HepG2 (cell line): ENCODE results near the gene ARHGEF16. TPM values are rescaled to one million over a fixed set of nuclear protein-coding genes. Genes with fewer than 3 reads are reported as not detected.

ENCODE experiments used
- FIP1L1 ChIP-seq: fragments of 200-400 bp; formaldehyde crosslinking; IDR thresholded peaks from 2 replicates; pipeline ENCODE4 v1.6.1; 2018; ENCODE audit warnings: low read depth, mild to moderate bottlenecking, low read length, moderate library complexity, borderline replicate concordance; ENCODE audit not compliant: insufficient read depth
- GABPA ChIP-seq, 2 experiments: IDR thresholded peaks; 2 replicates each; pipeline ENCODE4 v1.6.1; 2011 to 2016; ENCODE audit warnings: low read depth in 2 of 2, low read length in 1 of 2, missing biosample characterization in 1 of 2, missing genetic modification characterization in 1 of 2
- IKZF4 ChIP-seq: sonication (generic); formaldehyde crosslinking; IDR thresholded peaks from 2 replicates; pipeline ENCODE4 v1.5.1; 2020; ENCODE audit warnings: borderline replicate concordance, mild to moderate bottlenecking, low read depth, missing genetic modification reagents; ENCODE audit errors: not compliant biosample characterization
- MATR3 ChIP-seq: sonication (generic); formaldehyde crosslinking; IDR thresholded peaks from 2 replicates; pipeline ENCODE4 v1.4.0; 2020; ENCODE audit warnings: missing genetic modification reagents
- PRMT3 ChIP-seq: sonication (generic); formaldehyde crosslinking; IDR thresholded peaks from 2 replicates; pipeline ENCODE4 v1.8.1; 2022; ENCODE audit warnings: low read depth, mild to moderate bottlenecking, moderate library complexity, missing genetic modification reagents, borderline replicate concordance
- SNAI1 ChIP-seq: sonication (generic); formaldehyde crosslinking; IDR thresholded peaks from 2 replicates; pipeline ENCODE4 v1.5.0; 2020; ENCODE audit warnings: mild to moderate bottlenecking, missing genetic modification reagents, borderline replicate concordance
- SOX6 ChIP-seq, 2 experiments: fragments of 450-650 bp in 1 of 2; sonication (generic) in 1 of 2; formaldehyde crosslinking in 1 of 2; IDR thresholded peaks; 2 replicates each; pipeline versions ENCODE4 v1.4.0 to v1.6.1; 2017 to 2020; ENCODE audit warnings: antibody characterized with exemption in 1 of 2, mild to moderate bottlenecking in 1 of 2, missing genetic modification reagents in 1 of 2
- SRSF9 ChIP-seq: fragments of 200-400 bp; formaldehyde crosslinking; IDR thresholded peaks from 2 replicates; pipeline ENCODE4 v1.6.1; 2018; ENCODE audit warnings: borderline replicate concordance, mild to moderate bottlenecking, low read depth, low read length; ENCODE audit not compliant: insufficient read depth, poor library complexity, severe bottlenecking
- ZFP36L2 ChIP-seq: sonication (generic); formaldehyde crosslinking; IDR thresholded peaks from 2 replicates; pipeline ENCODE4 v1.4.0; 2020; ENCODE audit warnings: missing genetic modification reagents
- ZNF34 ChIP-seq: sonication (generic); formaldehyde crosslinking; IDR thresholded peaks from 2 replicates; pipeline ENCODE4 v1.4.0; 2020; ENCODE audit warnings: mild to moderate bottlenecking, missing genetic modification reagents, borderline replicate concordance
- ZNF354B ChIP-seq: sonication (generic); formaldehyde crosslinking; IDR thresholded peaks from 2 replicates; pipeline ENCODE4 v1.8.0; 2022; ENCODE audit warnings: mild to moderate bottlenecking, missing genetic modification reagents
- ZNF546 ChIP-seq: sonication (generic); formaldehyde crosslinking; conservative IDR thresholded peaks from 2 replicates; pipeline ENCODE4 v1.8.1; 2023; ENCODE audit warnings: mild to moderate bottlenecking, missing genetic modification reagents
- ZNF549 ChIP-seq: sonication (generic); formaldehyde crosslinking; IDR thresholded peaks from 2 replicates; pipeline ENCODE4 v1.5.0; 2020; ENCODE audit warnings: missing genetic modification reagents
- ZNF749 ChIP-seq: sonication (generic); formaldehyde crosslinking; IDR thresholded peaks from 2 replicates; pipeline ENCODE4 v1.8.0; 2022; ENCODE audit warnings: mild to moderate bottlenecking, missing genetic modification reagents, moderate library complexity, borderline replicate concordance
- ZNF780A ChIP-seq: sonication (generic); formaldehyde crosslinking; IDR thresholded peaks from 2 replicates; pipeline ENCODE4 v1.8.0; 2022; ENCODE audit warnings: mild to moderate bottlenecking, missing genetic modification reagents, moderate library complexity
- ZNF879 ChIP-seq: sonication (generic); formaldehyde crosslinking; IDR thresholded peaks from 2 replicates; pipeline ENCODE4 v1.8.1; 2023; ENCODE audit warnings: missing genetic modification reagents
- polyA plus RNA-seq, 8 experiments: library from polyadenylated mRNA; depleted of rRNA in 3 of 8; stranded (reverse) in 7 of 8; unstranded in 1 of 8; fragments of >200 nt; fragmentation: Illumina TruSeq in 4 of 8; extraction: Trizol in 4 of 8; gene quantifications; 2 replicates each; pipeline versions ENCODE4 v1.2.1 to v1.2.3, GENCODE V29; 2011 to 2016; ENCODE audit warnings: low read depth in 4 of 8, missing spikeins in 1 of 8, mixed read lengths in 1 of 8; ENCODE audit not compliant: insufficient read depth in 1 of 8
- total RNA-seq, 5 experiments: library from RNA; depleted of rRNA; stranded (reverse); fragments of >200 nt; fragmentation: Illumina TruSeq; extraction: Trizol; gene quantifications; 2 replicates each; pipeline ENCODE4 v1.2.3, GENCODE V29; 2016; ENCODE audit warnings: low read depth in 1 of 5
- TF ChIP-seq, protein P1 (sequence below): IDR thresholded peaks from 2 replicates; pipeline ENCODE4 v1.6.1; 2012; ENCODE audit warnings: low read depth, low read length, improper control_type of control experiment
- TF ChIP-seq, protein P2 (sequence below): IDR thresholded peaks from 2 replicates; pipeline ENCODE4 v1.6.1; 2016; ENCODE audit warnings: control low read depth
- TF ChIP-seq, protein P3 (sequence below): sonication (generic); formaldehyde crosslinking; IDR thresholded peaks from 2 replicates; pipeline ENCODE4 v1.5.1; 2020; ENCODE audit warnings: missing genetic modification reagents, mild to moderate bottlenecking, borderline replicate concordance
- TF ChIP-seq, protein P4 (sequence below): sonication (generic); formaldehyde crosslinking; IDR thresholded peaks from 2 replicates; pipeline ENCODE4 v1.9.0; 2022; ENCODE audit warnings: missing genetic modification reagents, mild to moderate bottlenecking, borderline replicate concordance

Gene ARHGEF16
- total and polyA plus RNA-seq, 2 of the 13 experiments (the other 11 are each of a cell fraction or from before 2014, with no cell fraction given), result 20.3 to 39.9 TPM

DNA sequence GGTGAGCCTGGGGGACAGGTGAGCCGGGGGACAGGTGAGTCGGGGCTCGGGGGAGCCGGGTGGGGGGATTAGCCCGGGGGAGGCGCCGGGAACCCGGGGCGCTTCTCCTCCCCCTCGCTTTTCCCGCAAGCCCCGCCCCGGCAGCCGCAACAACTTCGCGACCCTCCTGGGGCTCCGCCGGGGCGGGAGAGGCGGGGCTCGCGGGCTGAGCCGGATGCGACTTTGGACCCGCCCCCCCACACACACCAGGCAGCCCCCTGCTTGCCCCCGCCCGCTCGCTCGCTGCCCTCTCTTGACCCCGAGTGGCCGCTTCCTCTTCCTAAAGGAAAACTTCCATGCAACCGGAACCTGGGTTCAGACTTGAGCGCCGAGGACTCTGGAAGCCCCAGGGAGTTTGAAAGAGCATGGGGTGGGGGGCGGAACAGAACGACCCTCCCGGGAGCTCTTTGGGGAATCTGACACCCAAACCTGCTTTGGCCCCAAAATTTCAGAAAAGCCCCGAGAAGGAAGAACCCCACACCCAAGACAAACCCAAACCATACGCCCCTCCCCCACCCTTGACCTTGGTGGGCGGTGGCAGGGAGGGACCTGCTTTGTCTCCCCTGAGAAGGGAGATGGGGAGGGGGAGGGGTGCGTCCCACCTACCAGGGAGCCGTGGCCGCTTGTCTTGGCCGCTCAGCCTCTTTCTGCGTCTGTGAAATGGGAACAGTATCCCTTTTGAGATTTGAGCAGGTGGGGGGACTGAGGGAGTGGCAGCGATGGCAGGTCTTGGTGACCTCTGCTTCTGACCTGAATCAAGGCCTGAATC lies 550 bp downstream of the ARHGEF16 start (continued):
- TF ChIP-seq, protein P1, sequence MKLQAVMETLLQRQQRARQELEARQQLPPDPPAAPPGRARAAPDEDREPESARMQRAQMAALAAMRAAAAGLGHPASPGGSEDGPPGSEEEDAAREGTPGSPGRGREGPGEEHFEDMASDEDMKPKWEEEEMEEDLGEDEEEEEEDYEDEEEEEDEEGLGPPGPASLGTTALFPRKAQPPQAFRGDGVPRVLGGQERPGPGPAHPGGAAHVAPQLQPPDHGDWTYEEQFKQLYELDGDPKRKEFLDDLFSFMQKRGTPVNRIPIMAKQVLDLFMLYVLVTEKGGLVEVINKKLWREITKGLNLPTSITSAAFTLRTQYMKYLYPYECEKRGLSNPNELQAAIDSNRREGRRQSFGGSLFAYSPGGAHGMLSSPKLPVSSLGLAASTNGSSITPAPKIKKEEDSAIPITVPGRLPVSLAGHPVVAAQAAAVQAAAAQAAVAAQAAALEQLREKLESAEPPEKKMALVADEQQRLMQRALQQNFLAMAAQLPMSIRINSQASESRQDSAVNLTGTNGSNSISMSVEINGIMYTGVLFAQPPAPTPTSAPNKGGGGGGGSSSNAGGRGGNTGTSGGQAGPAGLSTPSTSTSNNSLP, result no peak
- TF ChIP-seq GABPA (IDR thresholded peaks at IDR 0.05; ENCODE audit: low read depth, low read length) (no peak), GABPA (CRISPR knock-in tag; IDR thresholded peaks at IDR 0.05; ENCODE audit: low read depth) (peak; percentile 71), FIP1L1 (no peak), MATR3 (CRISPR knock-in tag) (no peak), ZNF879 (CRISPR knock-in tag) (no peak), ZNF354B (CRISPR knock-in tag) (no peak), IKZF4 (CRISPR knock-in tag) (no peak), SOX6 (IDR thresholded peaks at IDR 0.05) (no peak), SOX6 (CRISPR knock-in tag; IDR thresholded peaks at IDR 0.05) (peak; percentile 54; the same call in 1 of the 2 replicates), ZNF549 (CRISPR knock-in tag) (no peak), ZNF34 (no peak), ZNF749 (CRISPR knock-in tag) (no peak; the same call in 1 of the 2 replicates), ZFP36L2 (CRISPR knock-in tag) (no peak), PRMT3 (CRISPR knock-in tag) (no peak), SRSF9 (no peak), ZNF546 (CRISPR knock-in tag) (no peak), SNAI1 (CRISPR knock-in tag) (no peak; the same call in 1 of the 2 replicates), ZNF780A (CRISPR knock-in tag) (no peak)
- TF ChIP-seq, protein P2, sequence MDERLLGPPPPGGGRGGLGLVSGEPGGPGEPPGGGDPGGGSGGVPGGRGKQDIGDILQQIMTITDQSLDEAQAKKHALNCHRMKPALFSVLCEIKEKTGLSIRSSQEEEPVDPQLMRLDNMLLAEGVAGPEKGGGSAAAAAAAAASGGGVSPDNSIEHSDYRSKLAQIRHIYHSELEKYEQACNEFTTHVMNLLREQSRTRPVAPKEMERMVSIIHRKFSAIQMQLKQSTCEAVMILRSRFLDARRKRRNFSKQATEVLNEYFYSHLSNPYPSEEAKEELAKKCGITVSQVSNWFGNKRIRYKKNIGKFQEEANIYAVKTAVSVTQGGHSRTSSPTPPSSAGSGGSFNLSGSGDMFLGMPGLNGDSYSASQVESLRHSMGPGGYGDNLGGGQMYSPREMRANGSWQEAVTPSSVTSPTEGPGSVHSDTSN (CRISPR knock-in tag), result no peak
- TF ChIP-seq, protein P3, sequence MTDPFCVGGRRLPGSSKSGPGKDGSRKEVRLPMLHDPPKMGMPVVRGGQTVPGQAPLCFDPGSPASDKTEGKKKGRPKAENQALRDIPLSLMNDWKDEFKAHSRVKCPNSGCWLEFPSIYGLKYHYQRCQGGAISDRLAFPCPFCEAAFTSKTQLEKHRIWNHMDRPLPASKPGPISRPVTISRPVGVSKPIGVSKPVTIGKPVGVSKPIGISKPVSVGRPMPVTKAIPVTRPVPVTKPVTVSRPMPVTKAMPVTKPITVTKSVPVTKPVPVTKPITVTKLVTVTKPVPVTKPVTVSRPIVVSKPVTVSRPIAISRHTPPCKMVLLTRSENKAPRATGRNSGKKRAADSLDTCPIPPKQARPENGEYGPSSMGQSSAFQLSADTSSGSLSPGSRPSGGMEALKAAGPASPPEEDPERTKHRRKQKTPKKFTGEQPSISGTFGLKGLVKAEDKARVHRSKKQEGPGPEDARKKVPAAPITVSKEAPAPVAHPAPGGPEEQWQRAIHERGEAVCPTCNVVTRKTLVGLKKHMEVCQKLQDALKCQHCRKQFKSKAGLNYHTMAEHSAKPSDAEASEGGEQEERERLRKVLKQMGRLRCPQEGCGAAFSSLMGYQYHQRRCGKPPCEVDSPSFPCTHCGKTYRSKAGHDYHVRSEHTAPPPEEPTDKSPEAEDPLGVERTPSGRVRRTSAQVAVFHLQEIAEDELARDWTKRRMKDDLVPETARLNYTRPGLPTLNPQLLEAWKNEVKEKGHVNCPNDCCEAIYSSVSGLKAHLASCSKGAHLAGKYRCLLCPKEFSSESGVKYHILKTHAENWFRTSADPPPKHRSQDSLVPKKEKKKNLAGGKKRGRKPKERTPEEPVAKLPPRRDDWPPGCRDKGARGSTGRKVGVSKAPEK (CRISPR knock-in tag), result no peak
- TF ChIP-seq, protein P4, sequence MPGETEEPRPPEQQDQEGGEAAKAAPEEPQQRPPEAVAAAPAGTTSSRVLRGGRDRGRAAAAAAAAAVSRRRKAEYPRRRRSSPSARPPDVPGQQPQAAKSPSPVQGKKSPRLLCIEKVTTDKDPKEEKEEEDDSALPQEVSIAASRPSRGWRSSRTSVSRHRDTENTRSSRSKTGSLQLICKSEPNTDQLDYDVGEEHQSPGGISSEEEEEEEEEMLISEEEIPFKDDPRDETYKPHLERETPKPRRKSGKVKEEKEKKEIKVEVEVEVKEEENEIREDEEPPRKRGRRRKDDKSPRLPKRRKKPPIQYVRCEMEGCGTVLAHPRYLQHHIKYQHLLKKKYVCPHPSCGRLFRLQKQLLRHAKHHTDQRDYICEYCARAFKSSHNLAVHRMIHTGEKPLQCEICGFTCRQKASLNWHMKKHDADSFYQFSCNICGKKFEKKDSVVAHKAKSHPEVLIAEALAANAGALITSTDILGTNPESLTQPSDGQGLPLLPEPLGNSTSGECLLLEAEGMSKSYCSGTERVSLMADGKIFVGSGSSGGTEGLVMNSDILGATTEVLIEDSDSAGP, result 0 out of 2 replicates have a peak, but pooled peaks have one; percentile 34
